HepG2 (cell line): ENCODE results near the gene LGALS4.

Experiments used
- CREB1 ChIP-seq, 2 experiments: fragments of 450-650 bp in 1 of 2; IDR thresholded peaks; 2 replicates each; pipeline ENCODE4 v1.6.1; 2016 to 2017; ENCODE audit warnings: control low read depth in 1 of 2, mild to moderate bottlenecking in 1 of 2, missing compliant biosample characterization in 1 of 2, missing genetic modification characterization in 1 of 2
- FOSL1 ChIP-seq: sonication (generic); formaldehyde crosslinking; IDR thresholded peaks from 2 replicates; pipeline ENCODE4 v1.9.0; 2021; ENCODE audit warnings: missing genetic modification reagents, borderline replicate concordance
- JUND ChIP-seq: sonication (generic); formaldehyde crosslinking; IDR thresholded peaks from 2 replicates; pipeline ENCODE4 v1.8.0; 2022; ENCODE audit warnings: mild to moderate bottlenecking, missing genetic modification reagents
- KLF6 ChIP-seq: IDR thresholded peaks from 2 replicates; pipeline ENCODE4 v1.8.0; 2016; ENCODE audit warnings: missing biosample characterization, missing genetic modification reagents
- SMAD9 ChIP-seq: sonication (generic); formaldehyde crosslinking; IDR thresholded peaks from 2 replicates; pipeline ENCODE4 v1.5.1; 2020; ENCODE audit warnings: mild to moderate bottlenecking, missing genetic modification reagents
- SMARCC2 ChIP-seq: fragments of 450-650 bp; IDR thresholded peaks from 2 replicates; pipeline ENCODE4 v1.6.1; 2017; ENCODE audit warnings: antibody characterized with exemption, mild to moderate bottlenecking
- ZNF256 ChIP-seq: sonication (generic); formaldehyde crosslinking; conservative IDR thresholded peaks from 2 replicates; pipeline ENCODE4 v1.4.0; 2020; ENCODE audit warnings: missing genetic modification reagents
- ZNF263 ChIP-seq: sonication (generic); formaldehyde crosslinking; IDR thresholded peaks from 2 replicates; pipeline ENCODE4 v1.4.0; 2020; ENCODE audit warnings: missing genetic modification reagents
- ZNF274 ChIP-seq: sonication (generic); formaldehyde crosslinking; IDR thresholded peaks from 2 replicates; pipeline ENCODE4 v1.5.1; 2020; ENCODE audit warnings: mild to moderate bottlenecking, missing genetic modification reagents
- ZNF670 ChIP-seq: sonication (generic); formaldehyde crosslinking; IDR thresholded peaks from 2 replicates; pipeline ENCODE4 v1.8.0; 2022; ENCODE audit warnings: mild to moderate bottlenecking, missing genetic modification reagents, borderline replicate concordance
- ZNF883 ChIP-seq: sonication (generic); formaldehyde crosslinking; IDR thresholded peaks from 2 replicates; pipeline ENCODE4 v1.5.1; 2020; ENCODE audit warnings: mild to moderate bottlenecking, missing genetic modification reagents; ENCODE audit errors: not compliant biosample characterization
- TF ChIP-seq, protein P1 (sequence below): sonication (generic); formaldehyde crosslinking; IDR thresholded peaks from 2 replicates; pipeline ENCODE4 v1.8.1; 2023; ENCODE audit warnings: mild to moderate bottlenecking, missing genetic modification reagents, borderline replicate concordance
- TF ChIP-seq, protein P2 (sequence below): sonication (generic); formaldehyde crosslinking; IDR thresholded peaks from one replicate; pipeline ENCODE4 v1.5.1; 2020; ENCODE audit warnings: mild to moderate bottlenecking, missing genetic modification reagents; ENCODE audit errors: not compliant biosample characterization
- TF ChIP-seq, protein P3 (sequence below): IDR thresholded peaks from 2 replicates; pipeline ENCODE4 v1.6.1; 2016; ENCODE audit warnings: missing genetic modification reagents, missing compliant biosample characterization

DNA sequence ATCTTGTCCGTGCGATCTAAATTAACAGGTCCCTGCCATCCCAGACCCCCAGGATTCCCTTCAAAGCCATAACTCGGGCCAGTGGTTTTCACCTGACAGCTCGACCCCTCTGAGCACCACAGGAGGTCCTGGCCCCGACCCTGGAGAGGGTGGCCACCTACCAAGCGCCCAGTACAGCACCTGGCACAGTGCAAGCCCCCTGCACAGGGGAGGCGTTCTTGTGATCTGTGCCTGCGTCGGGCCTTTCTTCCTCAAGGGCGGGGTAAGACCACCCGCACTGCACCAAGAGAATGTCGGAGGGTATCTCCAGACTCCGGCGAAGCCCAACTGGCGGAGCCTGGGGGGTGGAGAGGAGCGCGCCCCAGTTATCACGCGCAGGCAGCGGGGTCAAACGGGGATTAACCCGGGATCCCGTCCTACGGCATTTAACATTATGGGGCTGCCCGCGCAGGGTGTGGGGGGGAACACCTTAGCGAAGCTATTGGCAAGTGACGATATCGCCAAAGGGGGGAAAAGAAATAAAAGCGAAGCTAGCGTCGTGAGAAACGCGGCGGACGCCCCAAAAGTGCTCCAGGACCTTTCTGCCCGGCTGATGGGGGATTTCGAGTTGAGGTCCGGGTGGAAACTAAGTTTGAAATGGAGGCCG, 38.4 kb upstream of the LGALS4 start:
- TF ChIP-seq ZNF263, result no peak
- TF ChIP-seq, protein P1, sequence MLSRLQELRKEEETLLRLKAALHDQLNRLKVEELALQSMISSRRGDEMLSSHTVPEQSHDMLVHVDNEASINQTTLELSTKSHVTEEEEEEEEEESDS, result no peak
- 0 out of 2 replicates have a peak, but pooled peaks have one; percentile 32 for TF ChIP-seq SMAD9 (CRISPR knock-in tag)
- 0 out of 2 replicates have a peak, but pooled peaks have one; percentile 67 for TF ChIP-seq ZNF274 (CRISPR knock-in tag)
- TF ChIP-seq, protein P2, sequence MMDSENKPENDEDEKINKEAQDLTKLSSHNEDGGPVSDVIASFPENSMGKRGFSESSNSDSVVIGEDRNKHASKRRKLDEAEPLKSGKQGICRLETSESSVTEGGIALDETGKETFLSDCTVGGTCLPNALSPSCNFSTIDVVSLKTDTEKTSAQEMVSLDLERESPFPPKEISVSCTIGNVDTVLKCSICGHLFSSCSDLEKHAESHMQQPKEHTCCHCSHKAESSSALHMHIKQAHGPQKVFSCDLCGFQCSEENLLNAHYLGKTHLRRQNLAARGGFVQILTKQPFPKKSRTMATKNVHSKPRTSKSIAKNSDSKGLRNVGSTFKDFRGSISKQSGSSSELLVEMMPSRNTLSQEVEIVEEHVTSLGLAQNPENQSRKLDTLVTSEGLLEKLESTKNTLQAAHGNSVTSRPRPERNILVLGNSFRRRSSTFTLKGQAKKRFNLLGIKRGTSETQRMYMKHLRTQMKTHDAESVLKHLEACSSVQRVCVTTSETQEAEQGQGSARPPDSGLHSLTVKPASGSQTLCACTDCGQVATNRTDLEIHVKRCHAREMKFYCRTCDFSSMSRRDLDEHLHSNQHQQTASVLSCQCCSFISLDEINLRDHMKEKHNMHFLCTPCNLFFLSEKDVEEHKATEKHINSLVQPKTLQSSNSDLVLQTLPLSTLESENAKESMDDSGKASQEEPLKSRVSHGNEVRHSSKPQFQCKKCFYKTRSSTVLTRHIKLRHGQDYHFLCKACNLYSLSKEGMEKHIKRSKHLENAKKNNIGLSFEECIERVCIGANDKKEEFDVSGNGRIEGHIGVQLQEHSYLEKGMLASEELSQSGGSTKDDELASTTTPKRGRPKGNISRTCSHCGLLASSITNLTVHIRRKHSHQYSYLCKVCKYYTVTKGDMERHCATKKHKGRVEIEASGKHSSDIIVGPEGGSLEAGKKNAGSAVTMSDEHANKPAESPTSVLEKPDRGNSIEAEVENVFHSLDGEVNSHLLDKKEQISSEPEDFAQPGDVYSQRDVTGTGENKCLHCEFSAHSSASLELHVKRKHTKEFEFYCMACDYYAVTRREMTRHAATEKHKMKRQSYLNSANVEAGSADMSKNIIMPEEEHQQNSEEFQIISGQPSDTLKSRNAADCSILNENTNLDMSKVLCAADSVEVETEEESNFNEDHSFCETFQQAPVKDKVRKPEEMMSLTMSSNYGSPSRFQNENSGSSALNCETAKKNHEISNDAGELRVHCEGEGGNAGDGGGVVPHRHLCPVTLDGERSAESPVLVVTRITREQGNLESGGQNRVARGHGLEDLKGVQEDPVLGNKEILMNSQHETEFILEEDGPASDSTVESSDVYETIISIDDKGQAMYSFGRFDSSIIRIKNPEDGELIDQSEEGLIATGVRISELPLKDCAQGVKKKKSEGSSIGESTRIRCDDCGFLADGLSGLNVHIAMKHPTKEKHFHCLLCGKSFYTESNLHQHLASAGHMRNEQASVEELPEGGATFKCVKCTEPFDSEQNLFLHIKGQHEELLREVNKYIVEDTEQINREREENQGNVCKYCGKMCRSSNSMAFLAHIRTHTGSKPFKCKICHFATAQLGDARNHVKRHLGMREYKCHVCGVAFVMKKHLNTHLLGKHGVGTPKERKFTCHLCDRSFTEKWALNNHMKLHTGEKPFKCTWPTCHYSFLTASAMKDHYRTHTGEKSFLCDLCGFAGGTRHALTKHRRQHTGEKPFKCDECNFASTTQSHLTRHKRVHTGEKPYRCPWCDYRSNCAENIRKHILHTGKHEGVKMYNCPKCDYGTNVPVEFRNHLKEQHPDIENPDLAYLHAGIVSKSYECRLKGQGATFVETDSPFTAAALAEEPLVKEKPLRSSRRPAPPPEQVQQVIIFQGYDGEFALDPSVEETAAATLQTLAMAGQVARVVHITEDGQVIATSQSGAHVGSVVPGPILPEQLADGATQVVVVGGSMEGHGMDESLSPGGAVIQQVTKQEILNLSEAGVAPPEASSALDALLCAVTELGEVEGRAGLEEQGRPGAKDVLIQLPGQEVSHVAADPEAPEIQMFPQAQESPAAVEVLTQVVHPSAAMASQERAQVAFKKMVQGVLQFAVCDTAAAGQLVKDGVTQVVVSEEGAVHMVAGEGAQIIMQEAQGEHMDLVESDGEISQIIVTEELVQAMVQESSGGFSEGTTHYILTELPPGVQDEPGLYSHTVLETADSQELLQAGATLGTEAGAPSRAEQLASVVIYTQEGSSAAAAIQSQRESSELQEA, result peak; percentile 34
- no peak for TF ChIP-seq KLF6 (CRISPR knock-in tag)
- no peak for TF ChIP-seq ZNF256 (CRISPR knock-in tag)
- TF ChIP-seq CREB1 (IDR thresholded peaks at IDR 0.05), result no peak
- TF ChIP-seq CREB1 (CRISPR knock-in tag; IDR thresholded peaks at IDR 0.05), result no peak
- TF ChIP-seq FOSL1 (CRISPR knock-in tag), result no peak
- TF ChIP-seq ZNF883 (CRISPR knock-in tag), result peak; percentile 58
- TF ChIP-seq SMARCC2, result no peak
- peak; percentile 81; the same call in 1 of the 2 replicates for TF ChIP-seq ZNF670 (CRISPR knock-in tag)
- TF ChIP-seq JUND (CRISPR knock-in tag), result no peak
- TF ChIP-seq, protein P3, sequence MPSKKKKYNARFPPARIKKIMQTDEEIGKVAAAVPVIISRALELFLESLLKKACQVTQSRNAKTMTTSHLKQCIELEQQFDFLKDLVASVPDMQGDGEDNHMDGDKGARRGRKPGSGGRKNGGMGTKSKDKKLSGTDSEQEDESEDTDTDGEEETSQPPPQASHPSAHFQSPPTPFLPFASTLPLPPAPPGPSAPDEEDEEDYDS (CRISPR knock-in tag), result no peak
